ENCODE results near the gene RALGPS1. TPM values are rescaled to one million over a fixed set of nuclear protein-coding genes. Genes with fewer than 3 reads are reported as not detected.

RALGPS1 gene
- total RNA-seq, 1 experiment from 2014 or later: 28.5 TPM

DNA sequence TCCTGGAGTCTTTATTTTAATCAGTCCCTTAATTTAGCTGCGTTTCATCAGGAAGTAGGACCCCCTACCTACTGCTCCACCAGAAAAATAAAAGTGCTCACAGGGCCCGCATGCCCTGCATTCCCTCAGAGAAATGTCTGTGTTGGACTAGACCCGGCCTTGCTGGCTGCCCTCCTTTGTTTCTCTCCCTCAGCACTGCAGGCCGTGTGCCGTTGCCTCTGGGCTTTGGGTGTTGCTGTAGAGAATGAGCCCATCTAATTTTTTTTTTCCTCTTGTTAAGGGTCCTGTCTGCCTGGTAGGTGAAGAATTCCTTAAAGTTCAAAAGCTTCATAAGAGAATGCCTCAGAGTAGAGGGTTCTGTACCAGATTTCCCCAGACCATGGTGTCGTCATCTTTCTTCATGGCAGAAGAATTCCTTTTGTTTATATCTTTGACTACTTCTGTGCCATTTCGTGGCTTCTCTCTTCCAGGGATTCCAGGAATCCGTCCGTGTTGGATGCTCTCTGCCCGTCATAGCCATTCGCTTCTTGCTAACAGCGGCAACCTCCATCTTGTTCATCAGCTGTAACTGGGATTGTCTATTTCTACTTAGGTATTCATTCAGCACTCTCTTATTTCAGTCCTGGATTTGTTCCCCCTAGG, 257.6 kb downstream of the RALGPS1 start (continued):
- TF ChIP-seq ZNF532 (CRISPR knock-in tag; IDR thresholded peaks at IDR 0.05; ENCODE audit: borderline replicate concordance) (no peak), FOXJ3 (CRISPR knock-in tag; IDR thresholded peaks at IDR 0.05; ENCODE audit: borderline replicate concordance) (no peak), MYBL2 (CRISPR knock-in tag; IDR thresholded peaks at IDR 0.05) (no peak), NFE2L1 (CRISPR knock-in tag; IDR thresholded peaks at IDR 0.05) (no peak), JUN (CRISPR knock-in tag; IDR thresholded peaks at IDR 0.05) (no peak), IRF1 (CRISPR knock-in tag; IDR thresholded peaks at IDR 0.05) (no peak)
- TF ChIP-seq, protein P1, sequence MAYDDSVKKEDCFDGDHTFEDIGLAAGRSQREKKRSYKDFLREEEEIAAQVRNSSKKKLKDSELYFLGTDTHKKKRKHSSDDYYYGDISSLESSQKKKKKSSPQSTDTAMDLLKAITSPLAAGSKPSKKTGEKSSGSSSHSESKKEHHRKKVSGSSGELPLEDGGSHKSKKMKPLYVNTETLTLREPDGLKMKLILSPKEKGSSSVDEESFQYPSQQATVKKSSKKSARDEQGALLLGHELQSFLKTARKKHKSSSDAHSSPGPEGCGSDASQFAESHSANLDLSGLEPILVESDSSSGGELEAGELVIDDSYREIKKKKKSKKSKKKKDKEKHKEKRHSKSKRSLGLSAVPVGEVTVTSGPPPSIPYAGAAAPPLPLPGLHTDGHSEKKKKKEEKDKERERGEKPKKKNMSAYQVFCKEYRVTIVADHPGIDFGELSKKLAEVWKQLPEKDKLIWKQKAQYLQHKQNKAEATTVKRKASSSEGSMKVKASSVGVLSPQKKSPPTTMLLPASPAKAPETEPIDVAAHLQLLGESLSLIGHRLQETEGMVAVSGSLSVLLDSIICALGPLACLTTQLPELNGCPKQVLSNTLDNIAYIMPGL (CRISPR knock-in tag; IDR thresholded peaks at IDR 0.05): no peak
- TF ChIP-seq, protein P2, sequence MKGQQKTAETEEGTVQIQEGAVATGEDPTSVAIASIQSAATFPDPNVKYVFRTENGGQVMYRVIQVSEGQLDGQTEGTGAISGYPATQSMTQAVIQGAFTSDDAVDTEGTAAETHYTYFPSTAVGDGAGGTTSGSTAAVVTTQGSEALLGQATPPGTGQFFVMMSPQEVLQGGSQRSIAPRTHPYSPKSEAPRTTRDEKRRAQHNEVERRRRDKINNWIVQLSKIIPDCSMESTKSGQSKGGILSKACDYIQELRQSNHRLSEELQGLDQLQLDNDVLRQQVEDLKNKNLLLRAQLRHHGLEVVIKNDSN (CRISPR knock-in tag; IDR thresholded peaks at IDR 0.05): no peak
- TF ChIP-seq, protein P3, sequence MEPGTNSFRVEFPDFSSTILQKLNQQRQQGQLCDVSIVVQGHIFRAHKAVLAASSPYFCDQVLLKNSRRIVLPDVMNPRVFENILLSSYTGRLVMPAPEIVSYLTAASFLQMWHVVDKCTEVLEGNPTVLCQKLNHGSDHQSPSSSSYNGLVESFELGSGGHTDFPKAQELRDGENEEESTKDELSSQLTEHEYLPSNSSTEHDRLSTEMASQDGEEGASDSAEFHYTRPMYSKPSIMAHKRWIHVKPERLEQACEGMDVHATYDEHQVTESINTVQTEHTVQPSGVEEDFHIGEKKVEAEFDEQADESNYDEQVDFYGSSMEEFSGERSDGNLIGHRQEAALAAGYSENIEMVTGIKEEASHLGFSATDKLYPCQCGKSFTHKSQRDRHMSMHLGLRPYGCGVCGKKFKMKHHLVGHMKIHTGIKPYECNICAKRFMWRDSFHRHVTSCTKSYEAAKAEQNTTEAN (CRISPR knock-in tag; IDR thresholded peaks at IDR 0.05): no peak
- TF ChIP-seq, protein P4, sequence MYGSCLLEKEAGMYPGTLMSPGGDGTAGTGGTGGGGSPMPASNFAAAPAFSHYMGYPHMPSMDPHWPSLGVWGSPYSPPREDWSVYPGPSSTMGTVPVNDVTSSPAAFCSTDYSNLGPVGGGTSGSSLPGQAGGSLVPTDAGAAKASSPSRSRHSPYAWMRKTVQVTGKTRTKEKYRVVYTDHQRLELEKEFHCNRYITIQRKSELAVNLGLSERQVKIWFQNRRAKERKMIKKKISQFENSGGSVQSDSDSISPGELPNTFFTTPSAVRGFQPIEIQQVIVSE (CRISPR knock-in tag; IDR thresholded peaks at IDR 0.05; ENCODE audit: borderline replicate concordance): no peak
- TF ChIP-seq, protein P5, sequence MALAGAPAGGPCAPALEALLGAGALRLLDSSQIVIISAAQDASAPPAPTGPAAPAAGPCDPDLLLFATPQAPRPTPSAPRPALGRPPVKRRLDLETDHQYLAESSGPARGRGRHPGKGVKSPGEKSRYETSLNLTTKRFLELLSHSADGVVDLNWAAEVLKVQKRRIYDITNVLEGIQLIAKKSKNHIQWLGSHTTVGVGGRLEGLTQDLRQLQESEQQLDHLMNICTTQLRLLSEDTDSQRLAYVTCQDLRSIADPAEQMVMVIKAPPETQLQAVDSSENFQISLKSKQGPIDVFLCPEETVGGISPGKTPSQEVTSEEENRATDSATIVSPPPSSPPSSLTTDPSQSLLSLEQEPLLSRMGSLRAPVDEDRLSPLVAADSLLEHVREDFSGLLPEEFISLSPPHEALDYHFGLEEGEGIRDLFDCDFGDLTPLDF (CRISPR knock-in tag; IDR thresholded peaks at IDR 0.05): no peak

DNA sequence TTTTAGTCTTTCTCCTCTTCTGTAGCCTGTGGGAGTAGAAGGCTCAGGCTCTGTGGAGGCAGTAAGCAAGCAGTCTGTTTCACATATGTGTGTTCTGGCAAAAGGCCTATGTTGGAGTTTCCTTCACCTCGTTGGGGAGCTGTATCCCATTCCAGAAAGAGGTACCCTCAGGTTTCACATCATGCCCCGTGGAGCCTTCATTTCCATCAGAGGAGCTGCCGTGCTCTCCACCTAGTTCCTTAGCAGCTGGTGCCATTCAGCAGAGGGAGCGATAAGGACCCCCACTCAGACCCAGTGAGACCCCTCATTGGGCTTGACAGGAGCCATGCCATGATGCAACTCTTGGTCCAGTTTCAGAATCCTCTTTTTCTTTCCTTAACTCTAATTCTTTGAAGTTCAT, 258.5 kb downstream of the RALGPS1 start:
- DNase-seq (ENCODE audit: low spot score) (peak; percentile 5), ATAC-seq (no peak)
- ChIA-PET CTCF (no interaction called here), POLR2A (no interaction called here)
- Mint-ChIP-seq H3K9me3 (no peaks in the 10 kb centered on the region), H3K36me3 (no peaks in the 10 kb centered on the region), H3K4me1 (no peaks in the 10 kb centered on the region), H3K27ac (no peak overlapping the region), H3K27me3 (ENCODE audit: low read depth) (no peaks in the 10 kb centered on the region), H3K4me3 (no peak overlapping the region)
- no peak for TF ChIP-seq USF2 (CRISPR knock-in tag; IDR thresholded peaks at IDR 0.05)
- TF ChIP-seq ZNF263 (CRISPR knock-in tag; IDR thresholded peaks at IDR 0.05; ENCODE audit: low read depth): no peak
- TF ChIP-seq ZNF121 (CRISPR knock-in tag; IDR thresholded peaks at IDR 0.05): no peak
- TF ChIP-seq CREM (CRISPR knock-in tag; IDR thresholded peaks at IDR 0.05): no peak
- TF ChIP-seq ZNF396 (CRISPR knock-in tag; IDR thresholded peaks at IDR 0.05; ENCODE audit: borderline replicate concordance): no peak
